HG03280 (cell line): Measurements from ENCODE around the gene PRKAG1.

Source experiments
- ATAC-seq: cut with Tn5 transposase; IDR thresholded peaks from one replicate; pipeline ENCODE4 v1.9.1; 2021; ENCODE audit warnings: mild to moderate bottlenecking, moderate library complexity; ENCODE audit not compliant: unreplicated experiment

PRKAG1 gene

DNA sequence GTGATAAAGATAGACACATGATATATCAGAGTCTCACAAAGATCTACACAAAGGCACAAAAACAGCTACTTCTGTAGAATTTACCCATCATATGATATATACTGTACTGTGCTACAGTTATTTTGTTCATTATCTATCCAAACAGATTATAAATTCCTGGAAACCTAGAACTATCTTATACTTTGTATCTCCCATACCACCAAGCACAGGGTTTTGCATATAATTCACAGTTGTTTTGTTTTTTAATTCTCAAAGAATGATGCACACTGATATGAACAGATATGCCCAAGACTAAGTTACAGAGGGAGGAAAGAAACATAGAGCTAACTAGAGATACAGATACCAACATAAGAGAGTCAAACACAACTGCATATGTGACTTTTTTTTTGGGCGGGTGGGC is 3.4 kb downstream of the PRKAG1 start:
- no peak for ATAC-seq

DNA sequence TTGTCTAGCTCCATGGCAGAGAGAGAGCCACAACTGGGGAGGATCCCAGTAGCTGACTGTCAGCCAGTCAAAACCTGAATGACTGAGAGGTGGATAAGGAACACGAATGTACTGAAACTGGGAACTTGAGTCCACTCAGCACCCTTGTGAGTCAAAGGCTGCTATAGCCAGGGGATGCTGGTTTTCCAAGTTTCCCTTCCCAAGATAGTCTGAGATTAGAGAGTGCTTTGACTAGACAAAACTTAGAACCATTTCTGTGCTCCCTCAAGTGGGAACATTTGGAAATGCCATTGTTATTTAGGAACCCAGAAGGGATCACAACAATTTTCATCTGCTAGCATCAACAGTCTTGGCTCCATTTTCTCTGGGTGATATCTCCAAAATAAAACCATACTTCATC is 4.0 kb downstream of the PRKAG1 start:
- no peak for ATAC-seq

- ATAC-seq, result no peak
Measured at GRCh38 chr12:49013428-49013827, 5.1 kb downstream of the PRKAG1 start.

- ATAC-seq, result no peak
Measured at GRCh38 chr12:49012739-49013138, 5.8 kb downstream of the PRKAG1 start.

GRCh38 chr12:49010092-49010668 is 8.4 kb downstream of the PRKAG1 start:
- no peak for ATAC-seq

GRCh38 chr12:49008943-49009342 is 9.6 kb downstream of the PRKAG1 start:
- ATAC-seq, result no peak

GRCh38 chr12:49000346-49000745 is 18.2 kb downstream of the PRKAG1 start:
- no peak for ATAC-seq

DNA sequence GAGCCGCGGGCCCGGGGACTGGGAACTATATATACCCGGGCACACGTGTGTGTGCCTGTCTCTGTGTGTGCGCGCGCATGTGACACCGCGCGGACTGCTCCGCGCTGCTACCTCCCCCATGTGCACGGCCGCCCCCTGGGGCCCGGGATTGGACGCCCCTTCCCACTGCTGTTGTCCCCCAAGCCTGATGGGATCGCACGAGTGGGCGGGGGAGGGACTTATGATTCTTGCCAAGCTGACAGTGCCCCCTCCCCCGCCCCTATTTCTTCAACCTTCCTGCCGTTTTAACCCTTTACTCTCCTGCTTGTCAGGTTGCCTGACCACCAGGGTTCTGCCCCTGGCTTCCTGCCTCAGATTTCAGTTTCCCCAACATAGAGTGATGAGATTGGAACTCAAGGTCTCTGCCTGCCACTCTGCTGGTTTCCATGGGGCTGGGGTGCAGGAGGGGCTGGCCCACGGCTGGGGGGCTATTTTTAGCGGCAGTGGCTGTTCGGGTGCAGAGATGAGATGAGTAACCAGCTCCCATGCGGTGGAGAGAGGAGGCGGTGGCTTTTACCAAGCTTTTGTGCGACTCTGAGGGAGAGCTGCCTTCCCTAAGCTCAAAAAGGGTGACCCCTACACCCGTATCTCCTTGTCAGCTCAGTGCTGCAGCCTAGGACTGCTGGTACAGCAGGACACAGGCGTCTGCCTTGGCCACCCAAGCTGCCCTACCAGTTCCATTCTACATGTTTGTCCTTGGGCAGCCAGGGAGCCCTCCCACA is 19.0 kb downstream of the PRKAG1 start, which contains the start of gene DDN:
Gene DDN (minus strand): TSS at position 5 of the 761 bp plus-strand sequence. CDS start 88 bp downstream, outside the sequence.
- peak; percentile 35 for ATAC-seq

DNA sequence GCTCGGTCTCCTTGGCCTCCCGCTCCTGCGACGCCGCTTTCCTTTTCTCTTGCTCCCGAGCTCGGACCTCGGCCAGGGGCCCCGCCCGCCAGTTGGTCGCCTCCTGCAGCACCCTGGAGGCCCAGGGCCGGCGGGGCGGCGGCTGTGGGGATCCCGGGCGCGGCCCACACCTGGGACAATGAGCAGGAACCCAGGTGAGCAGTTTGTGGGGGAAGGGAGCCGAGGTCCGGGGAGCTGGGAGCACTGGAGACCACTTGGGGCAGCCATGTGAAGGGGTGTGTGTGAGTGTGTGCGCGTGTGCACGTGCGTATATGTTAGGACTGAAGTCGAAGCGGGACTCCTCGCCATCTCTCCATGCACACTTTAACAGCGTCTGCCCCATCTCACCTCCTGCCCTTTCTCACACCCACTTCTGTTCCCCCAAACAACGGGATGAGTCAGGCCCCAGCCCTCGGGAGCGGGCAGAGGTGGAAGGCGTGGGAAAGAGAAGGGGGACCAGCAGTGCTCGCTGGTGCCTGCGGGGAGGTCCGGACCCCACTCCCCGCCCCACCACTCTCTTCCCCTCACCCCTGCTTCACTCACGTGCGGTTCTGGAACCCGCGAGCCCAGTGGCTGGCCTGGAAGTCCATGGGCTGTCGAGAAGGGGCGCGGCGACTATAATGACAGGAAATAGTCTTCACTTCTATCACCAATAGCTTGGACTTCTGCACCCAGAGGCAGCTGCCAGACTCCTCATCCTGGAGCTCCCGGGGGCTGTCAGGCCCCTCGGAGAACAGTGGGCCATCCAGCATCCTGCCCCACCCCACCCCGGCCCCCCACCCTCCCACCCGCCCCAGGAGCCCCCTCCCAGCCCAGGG is 19.9 kb downstream of the PRKAG1 start:
- peak; percentile 14 for ATAC-seq

DNA sequence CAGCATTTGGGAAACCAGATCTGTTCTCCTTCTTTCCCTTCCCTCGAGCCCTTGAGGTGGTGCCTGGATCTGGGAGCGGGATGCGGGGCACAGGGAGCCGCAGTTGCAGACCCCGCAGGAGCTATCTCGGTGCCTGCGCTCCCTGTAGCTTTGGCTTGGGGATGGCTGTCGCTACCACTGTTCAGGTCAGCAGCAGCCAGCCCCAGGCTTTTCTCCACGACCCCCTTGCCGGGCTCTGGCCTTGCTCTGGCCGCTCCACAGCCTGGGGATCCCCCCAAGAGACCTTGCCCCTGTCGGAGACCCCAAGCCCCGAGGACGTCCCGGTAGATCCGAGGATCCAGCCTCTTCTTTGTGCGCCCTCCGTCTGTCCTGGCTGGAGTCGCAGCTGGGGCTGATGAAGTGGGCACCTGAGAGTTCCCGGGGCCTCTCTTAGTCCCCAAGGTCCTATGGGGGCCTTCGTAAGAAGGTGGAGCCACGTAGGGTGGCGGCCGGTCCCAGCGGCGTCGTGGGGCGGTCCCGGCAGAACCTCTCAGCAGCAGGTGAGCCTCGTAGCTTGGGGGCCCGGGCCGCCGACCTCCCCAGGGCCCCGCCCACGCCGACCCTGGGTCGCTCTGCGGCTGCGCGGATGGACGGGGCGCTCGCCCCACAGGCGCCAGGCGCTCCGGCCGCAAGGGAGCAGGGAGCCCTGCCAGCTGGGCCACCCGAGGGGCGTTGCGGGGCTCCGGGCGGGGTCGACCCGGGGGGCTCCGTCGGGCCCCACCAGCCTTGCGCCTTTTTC is 20.7 kb downstream of the PRKAG1 start:
- ATAC-seq, result peak; percentile 43

DNA sequence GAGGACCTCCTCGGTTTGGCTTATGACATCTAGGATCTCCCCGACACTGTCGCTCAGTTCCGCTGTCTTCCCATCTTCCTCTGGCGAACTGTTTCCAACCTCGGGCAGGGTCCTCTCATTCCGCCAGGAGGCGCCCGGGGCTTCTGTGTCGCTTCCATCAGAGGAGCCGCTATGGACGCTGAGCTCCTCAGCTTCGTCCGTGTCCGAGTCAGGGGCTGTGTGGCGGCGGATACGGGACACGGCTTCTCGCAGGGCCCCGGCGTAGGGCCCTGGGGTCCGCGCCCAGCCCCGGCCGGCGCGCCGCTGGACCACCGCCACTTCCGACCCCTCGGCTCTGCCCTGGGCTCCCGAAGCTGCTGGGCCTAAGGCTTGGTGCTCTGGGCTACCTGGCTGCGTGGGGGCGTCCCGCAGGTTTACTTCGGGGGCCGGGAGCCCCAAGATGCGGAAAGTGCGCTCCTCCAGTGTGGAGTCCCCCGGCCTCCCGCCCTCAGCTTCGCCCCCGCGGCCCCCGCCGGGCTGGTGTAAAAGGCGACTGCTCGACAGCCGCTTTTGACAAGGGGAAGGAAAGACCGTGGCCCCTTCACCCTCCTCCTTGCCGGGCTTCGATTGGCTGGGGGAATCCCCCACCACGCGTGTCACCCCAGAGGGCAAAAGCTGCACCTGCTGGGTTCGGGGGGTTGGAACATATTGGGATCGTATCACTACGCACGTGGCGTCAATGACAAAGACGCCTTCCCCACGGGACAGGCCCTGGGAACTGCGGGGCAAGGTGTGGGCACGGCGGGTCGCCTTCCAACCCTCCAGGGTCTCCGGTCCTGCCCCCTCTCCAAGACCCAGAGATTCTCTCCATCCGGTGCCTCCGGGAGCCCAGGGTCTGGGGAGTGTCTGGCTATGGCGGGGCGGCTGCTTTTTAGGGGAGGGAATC is 21.5 kb downstream of the PRKAG1 start:
- no peak for ATAC-seq

DNA sequence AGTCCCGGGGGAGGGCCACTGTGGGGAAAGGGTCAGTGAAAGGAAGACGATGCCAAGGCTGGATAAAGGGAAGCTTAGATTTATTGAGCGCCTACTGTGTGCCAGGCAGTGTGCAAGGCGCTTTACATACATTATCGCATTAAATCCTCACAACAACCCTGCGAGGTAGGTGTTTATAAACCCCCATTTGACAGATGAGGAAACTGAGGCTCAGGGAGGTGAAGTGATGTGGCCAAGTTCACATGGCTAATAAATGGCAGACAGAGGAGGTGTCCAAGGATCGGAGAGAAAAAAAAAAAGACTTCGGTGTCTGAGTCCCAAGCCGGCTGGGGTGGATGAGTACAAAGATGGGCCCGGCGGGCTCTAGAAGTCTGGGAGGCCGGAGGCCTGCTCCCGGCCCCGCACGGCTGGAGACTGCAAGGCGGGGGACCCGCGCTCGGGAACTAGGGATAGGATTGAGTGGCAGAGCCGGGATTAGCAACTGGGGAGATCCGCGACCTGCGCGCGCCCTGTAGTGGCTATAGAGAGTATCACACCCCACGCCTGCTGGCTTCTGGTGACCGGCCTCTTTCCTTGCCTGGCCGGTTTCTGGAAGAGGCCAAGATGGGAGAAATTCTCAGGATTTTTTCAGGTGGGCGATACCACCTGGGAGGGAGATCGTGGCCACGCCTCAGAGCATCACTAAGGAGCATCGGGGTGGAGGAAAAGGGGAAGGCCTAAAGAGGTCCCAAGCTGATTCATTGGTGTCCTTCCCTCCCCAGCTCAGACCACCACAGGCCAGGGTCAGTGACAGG is 23.3 kb downstream of the PRKAG1 start:
- no peak for ATAC-seq

- ATAC-seq, result no peak
Measured at GRCh38 chr12:48994224-48995085, 24.1 kb downstream of the PRKAG1 start.

DNA sequence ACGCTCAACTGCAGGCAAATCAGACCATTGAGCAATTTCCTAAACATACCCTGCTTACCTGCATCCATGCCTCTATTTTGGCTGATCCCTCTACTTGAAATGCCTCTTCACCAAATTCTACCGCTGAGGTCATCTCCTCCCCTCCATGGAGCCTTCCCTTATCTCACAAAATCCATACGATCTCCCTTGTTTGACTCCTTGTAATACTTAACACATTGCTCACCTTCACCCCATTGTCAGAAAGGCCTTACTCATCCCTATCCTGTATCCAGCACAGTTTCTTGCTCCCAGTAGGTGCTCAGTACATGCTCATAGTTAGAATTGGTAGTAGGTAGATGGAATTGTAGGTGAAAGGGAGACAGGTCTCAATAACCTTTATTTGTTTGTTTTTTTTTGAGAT is 24.8 kb downstream of the PRKAG1 start:
- no peak for ATAC-seq

DNA sequence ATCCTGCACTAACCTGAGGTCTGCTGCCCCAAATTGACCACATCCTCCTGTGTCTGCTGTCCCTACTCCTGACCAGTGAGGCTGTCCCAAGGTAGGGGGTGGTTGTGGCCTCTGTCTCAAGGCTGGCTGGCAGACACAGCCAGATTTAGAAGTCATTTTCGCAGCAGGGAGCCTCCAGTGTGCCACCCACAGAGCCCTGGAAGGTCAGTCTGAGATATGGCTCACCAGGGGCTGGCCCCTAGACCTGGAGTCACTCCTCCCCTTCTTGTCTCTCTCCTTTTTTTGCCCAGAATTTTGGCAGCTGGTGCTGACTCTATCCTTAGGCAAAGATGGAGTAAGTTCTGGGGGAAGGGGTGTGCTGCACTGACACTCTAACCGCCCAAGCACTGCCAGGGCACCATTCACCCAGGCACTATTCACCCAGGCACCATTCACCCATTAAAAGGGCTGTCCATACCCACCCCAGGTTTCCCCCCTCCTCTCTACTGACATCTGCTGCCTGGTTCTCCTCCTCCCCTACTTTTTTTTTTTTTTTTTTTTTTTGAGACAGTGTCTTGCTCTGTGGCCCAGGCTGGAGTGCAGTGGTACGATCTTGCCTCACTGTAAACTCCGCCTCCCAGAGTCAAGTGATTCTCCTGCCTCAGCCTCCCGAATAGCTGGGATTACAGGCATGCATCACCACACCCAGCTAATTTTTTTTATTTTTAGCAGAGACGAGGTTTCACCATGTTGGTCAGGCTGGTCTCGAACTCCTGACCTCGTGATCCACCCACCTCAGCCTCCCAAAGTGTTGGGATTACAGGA is 27.1 kb downstream of the PRKAG1 start:
- no peak for ATAC-seq

- no peak for ATAC-seq
Measured at GRCh38 chr12:48990552-48990951, 28.0 kb downstream of the PRKAG1 start.

DNA sequence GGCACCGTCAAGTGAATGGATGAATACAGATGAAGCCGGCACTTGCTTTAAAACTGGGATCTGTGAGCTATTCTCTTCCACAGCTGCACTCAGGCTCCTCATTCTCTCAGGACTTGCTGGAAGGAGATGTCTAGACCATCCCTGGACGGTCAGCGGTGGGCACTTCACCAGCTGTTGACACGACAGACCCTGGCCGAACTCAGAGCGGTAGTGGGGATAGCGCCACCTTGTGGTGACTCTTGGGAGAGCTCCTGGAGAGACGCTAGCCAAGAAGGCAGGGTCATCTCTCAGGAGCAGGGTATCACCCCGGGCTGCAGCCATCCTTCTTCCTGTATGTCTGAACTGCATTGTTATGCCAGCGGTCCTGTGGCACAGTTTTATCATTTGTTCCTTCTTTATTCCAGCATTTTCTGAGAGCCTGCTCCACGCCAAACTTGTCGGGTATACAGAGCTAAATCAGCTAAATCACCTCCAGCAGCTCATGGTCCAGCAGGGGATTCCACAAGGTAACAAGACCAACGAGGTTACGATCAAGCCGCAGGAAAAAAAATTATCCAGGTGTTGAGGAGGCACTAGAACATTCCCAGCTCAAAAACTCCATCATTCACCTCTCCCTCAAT is 30.4 kb downstream of the PRKAG1 start:
- ATAC-seq, result no peak
